ENCODE data around the gene GLCCI1. TPM values are rescaled to one million over a fixed set of nuclear protein-coding genes. Genes with fewer than 3 reads are reported as not detected.

GLCCI1 gene
- total and polyA plus RNA-seq, 10 of the 15 experiments (the other 5 are each of a cell fraction or from before 2014, with no cell fraction given), result 12.6 to 92.0 (median 27.6) TPM

DNA sequence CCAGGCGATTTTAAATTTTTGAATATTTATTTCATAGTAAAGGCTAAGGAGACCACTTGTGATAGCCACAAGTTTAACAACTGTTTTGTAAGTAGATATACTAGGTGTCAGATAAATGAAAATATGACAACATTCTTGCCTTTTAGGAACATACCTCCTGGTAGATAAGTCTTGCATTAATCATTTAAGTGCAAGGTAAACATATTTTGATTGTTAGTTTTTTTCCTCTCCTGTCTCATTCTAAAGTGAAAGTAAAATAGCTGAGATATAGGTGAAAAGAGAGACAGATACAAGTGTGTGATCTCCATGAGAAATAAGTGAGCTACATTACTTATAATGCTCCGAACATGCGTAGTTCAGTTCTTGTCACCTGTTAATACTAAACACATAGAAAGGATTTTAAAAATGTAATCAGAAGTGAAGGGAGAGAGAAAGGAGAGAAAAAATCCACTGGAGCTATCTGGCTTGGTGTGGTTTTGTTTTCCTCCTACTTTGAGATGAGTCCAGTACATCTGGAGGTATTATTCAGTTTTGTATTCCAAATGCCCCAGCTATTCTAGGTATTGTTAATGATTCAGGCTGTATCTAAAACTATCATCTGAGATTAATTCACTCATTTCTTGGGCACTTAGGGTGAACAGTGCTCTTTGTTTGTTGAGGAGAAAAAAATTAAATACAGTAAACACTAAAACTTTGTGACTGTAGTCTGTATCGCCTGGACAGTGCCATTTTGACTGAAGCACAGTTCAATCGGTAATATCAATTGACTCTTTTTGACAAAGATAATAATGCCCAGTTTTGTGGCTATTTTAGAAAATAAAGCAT is 21.2 kb downstream of the GLCCI1 start (continued):
- TF ChIP-seq MYC (IDR thresholded peaks at IDR 0.05; ENCODE audit: insufficient read depth, insufficient read length, insufficient replicate concordance, low read length, severe bottlenecking), result no peak
- no peak for TF ChIP-seq EED (IDR thresholded peaks at IDR 0.05; ENCODE audit: low read depth)

DNA sequence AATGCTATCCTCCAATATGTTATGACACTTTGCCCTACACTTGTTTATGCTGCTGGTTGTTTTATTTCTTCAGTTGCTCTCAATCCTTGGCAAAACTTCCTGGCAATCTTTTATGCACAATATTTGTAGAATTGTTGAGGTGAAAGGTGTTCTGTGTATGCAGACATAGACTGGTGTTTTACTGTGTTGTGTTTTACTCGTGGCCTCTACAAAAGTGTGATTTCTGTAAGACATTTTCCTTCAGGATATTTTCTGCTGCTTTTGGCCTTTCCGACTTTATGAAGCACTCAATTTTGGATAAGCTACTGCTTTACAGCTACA is 21.8 kb downstream of the GLCCI1 start:
- Histone ChIP-seq H3K27me3 (replicated peaks in 1 of 2; ENCODE audit: control insufficient read depth in 2 of 2, insufficient read depth in 2 of 2, low read length in 1 of 2) (no peaks in the 10 kb centered on the region), H3K4me1 (ENCODE audit: control insufficient read depth, insufficient read depth, low read length) (peaks cover 6% of the 10 kb centered on the region; the same call in 1 of the 2 replicates), H3K4me3 (no peak overlapping the region), H2AFZ (ENCODE audit: control insufficient read depth, low read depth, low read length) (no peak overlapping the region), H3K79me2 (ENCODE audit: control insufficient read depth, insufficient read depth, low read length) (peaks cover 93% of the 10 kb centered on the region), H3K9me3 (replicated peaks; ENCODE audit: control insufficient read depth, insufficient read depth, low read length) (peaks cover 25% of the 10 kb centered on the region), H3K4me2 (ENCODE audit: control insufficient read depth, insufficient read depth) (no peak overlapping the region), H3K27ac (ENCODE audit: control insufficient read depth, insufficient read depth) (no peak overlapping the region), H4K20me1 (ENCODE audit: control insufficient read depth, insufficient read depth) (no peaks in the 10 kb centered on the region), H3K9ac (ENCODE audit: control insufficient read depth, insufficient read depth, low read length) (no peak overlapping the region), H3K36me3 (ENCODE audit: control insufficient read depth in 2 of 2, insufficient read depth in 2 of 2, low read length in 1 of 2) (no peaks in the 10 kb centered on the region; a peak in 3 of 4 replicates)
- DNase-seq (ENCODE audit: low read depth, low spot score) (no peak), FAIRE-seq (no peak), ATAC-seq (no peak)
- ChIA-PET RAD21 (ENCODE audit: unreplicated experiment) (interaction anchor here (1.0 to 2.3 kb wide), 4 partner anchors 14 to 271 kb away, joined by 3 to 6 read pairs (median 3); partner anchors contain the start of gene RPA3), SMC1A (ENCODE audit: uncharacterized antibody, unreplicated experiment) (interaction anchor here (0.6 to 3.4 kb wide), 9 partner anchors 8 to 189 kb away, joined by 3 to 17 read pairs (median 3); no protein-coding TSS in a partner anchor), POLR2A (no interaction called here), CTCF (interaction anchor here (0.8 to 1.5 kb wide), 6 partner anchors 9 to 306 kb away, joined by 3 to 4 read pairs (median 3); no protein-coding TSS in a partner anchor)
- in situ Hi-C loops (cut with MboI), result no loop called here
- 94% methylated on average over 2 of the region's 2 CpGs for WGBS (ENCODE audit: insufficient coverage, insufficient replicate concordance, low lambda C conversion rate, missing lambda C conversion rate)
- intact Hi-C loops (cut with micrococcal nuclease; ENCODE audit: unreplicated experiment), result no loop called here
- BruUV-seq (replicated peaks), result no TSS peak
- no peak for TF ChIP-seq RAD51 (IDR thresholded peaks at IDR 0.05)
- TF ChIP-seq STAT1 (conservative IDR thresholded peaks at IDR 0.05), result no peak
- TF ChIP-seq FOXK2 (IDR thresholded peaks at IDR 0.05), result no peak
- no peak for TF ChIP-seq CHD4 (IDR thresholded peaks at IDR 0.05)
- no peak for TF ChIP-seq FOS (IDR thresholded peaks at IDR 0.05; ENCODE audit: borderline replicate concordance, extremely low read depth, insufficient read length)
- no peak for TF ChIP-seq SMARCA5 (IDR thresholded peaks at IDR 0.05)
- TF ChIP-seq BCL11A (IDR thresholded peaks at IDR 0.05; ENCODE audit: low read depth, low read length), result no peak
- no peak for TF ChIP-seq ZNF217 (IDR thresholded peaks at IDR 0.05)
- no peak for TF ChIP-seq SMC3 (IDR thresholded peaks at IDR 0.05; ENCODE audit: borderline replicate concordance, low read length)
- TF ChIP-seq, protein P1, sequence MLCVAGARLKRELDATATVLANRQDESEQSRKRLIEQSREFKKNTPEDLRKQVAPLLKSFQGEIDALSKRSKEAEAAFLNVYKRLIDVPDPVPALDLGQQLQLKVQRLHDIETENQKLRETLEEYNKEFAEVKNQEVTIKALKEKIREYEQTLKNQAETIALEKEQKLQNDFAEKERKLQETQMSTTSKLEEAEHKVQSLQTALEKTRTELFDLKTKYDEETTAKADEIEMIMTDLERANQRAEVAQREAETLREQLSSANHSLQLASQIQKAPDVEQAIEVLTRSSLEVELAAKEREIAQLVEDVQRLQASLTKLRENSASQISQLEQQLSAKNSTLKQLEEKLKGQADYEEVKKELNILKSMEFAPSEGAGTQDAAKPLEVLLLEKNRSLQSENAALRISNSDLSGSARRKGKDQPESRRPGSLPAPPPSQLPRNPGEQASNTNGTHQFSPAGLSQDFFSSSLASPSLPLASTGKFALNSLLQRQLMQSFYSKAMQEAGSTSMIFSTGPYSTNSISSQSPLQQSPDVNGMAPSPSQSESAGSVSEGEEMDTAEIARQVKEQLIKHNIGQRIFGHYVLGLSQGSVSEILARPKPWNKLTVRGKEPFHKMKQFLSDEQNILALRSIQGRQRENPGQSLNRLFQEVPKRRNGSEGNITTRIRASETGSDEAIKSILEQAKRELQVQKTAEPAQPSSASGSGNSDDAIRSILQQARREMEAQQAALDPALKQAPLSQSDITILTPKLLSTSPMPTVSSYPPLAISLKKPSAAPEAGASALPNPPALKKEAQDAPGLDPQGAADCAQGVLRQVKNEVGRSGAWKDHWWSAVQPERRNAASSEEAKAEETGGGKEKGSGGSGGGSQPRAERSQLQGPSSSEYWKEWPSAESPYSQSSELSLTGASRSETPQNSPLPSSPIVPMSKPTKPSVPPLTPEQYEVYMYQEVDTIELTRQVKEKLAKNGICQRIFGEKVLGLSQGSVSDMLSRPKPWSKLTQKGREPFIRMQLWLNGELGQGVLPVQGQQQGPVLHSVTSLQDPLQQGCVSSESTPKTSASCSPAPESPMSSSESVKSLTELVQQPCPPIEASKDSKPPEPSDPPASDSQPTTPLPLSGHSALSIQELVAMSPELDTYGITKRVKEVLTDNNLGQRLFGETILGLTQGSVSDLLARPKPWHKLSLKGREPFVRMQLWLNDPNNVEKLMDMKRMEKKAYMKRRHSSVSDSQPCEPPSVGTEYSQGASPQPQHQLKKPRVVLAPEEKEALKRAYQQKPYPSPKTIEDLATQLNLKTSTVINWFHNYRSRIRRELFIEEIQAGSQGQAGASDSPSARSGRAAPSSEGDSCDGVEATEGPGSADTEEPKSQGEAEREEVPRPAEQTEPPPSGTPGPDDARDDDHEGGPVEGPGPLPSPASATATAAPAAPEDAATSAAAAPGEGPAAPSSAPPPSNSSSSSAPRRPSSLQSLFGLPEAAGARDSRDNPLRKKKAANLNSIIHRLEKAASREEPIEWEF (IDR thresholded peaks at IDR 0.05; ENCODE audit: insufficient replicate concordance, low read depth, low read length), result no peak
- TF ChIP-seq ZNF207 (IDR thresholded peaks at IDR 0.05; ENCODE audit: borderline replicate concordance), result no peak
- no peak for TF ChIP-seq SMAD1 (IDR thresholded peaks at IDR 0.05; ENCODE audit: low read depth, partially characterized antibody)
- no peak for TF ChIP-seq SUZ12 (IDR thresholded peaks at IDR 0.05; ENCODE audit: unreplicated experiment)
